Loucy (cell line): ENCODE measurements around the gene OLFML1.

Experiments
- H2AFZ ChIP-seq: fragments of 200-600 bp; sonication (generic); 2 replicates; pipeline ENCODE4 v1.6.0; 2016; ENCODE audit warnings: antibody characterized with exemption, mild to moderate bottlenecking, low read length, moderate library complexity
- H3F3A ChIP-seq: fragments of 200-600 bp; 2 replicates; pipeline ENCODE4 v1.6.0; 2016; ENCODE audit warnings: antibody characterized with exemption, low read depth, mild to moderate bottlenecking
- H3K27me3 ChIP-seq: fragments of 200-600 bp; sonication (generic); 2 replicates; pipeline ENCODE4 v1.6.1; 2014; ENCODE audit warnings: low read length, mild to moderate bottlenecking; ENCODE audit not compliant: insufficient read depth, poor library complexity, severe bottlenecking
- H3K36me3 ChIP-seq: fragments of 200-600 bp; sonication (generic); 2 replicates; pipeline ENCODE4 v1.6.1; 2016; ENCODE audit warnings: low read length; ENCODE audit not compliant: insufficient read depth
- H3K4me1 ChIP-seq: fragments of 200-600 bp; sonication (generic); 2 replicates; pipeline ENCODE4 v1.5.1; 2014; ENCODE audit warnings: low read length, mild to moderate bottlenecking; ENCODE audit not compliant: insufficient read depth, poor library complexity, severe bottlenecking
- H3K4me2 ChIP-seq: fragments of 200-600 bp; sonication (generic); 2 replicates; pipeline ENCODE4 v1.6.0; 2014; ENCODE audit warnings: antibody characterized with exemption, low read length, low read depth, mild to moderate bottlenecking; ENCODE audit not compliant: poor library complexity, severe bottlenecking
- H3K4me3 ChIP-seq: fragments of 200-600 bp; sonication (generic); 2 replicates; pipeline ENCODE4 v1.5.1; 2014; ENCODE audit warnings: low read length, mild to moderate bottlenecking, mixed read lengths; ENCODE audit not compliant: poor library complexity, severe bottlenecking
- H3K79me2 ChIP-seq: fragments of 200-600 bp; sonication (generic); 2 replicates; pipeline ENCODE4 v1.6.1; 2014; ENCODE audit warnings: low read length; ENCODE audit not compliant: insufficient read depth
- H3K9ac ChIP-seq: fragments of 200-600 bp; sonication (generic); 2 replicates; pipeline ENCODE4 v1.6.0; 2014; ENCODE audit warnings: mild to moderate bottlenecking, low read depth, low read length, moderate library complexity; ENCODE audit not compliant: poor library complexity, severe bottlenecking
- H3K9me2 ChIP-seq: fragments of 200-600 bp; sonication (generic); replicated peaks from 2 replicates; pipeline ENCODE4 v1.6.1; 2016; ENCODE audit warnings: low read depth, low read length, mixed read lengths
- H3K9me3 ChIP-seq: fragments of 200-600 bp; sonication (generic); 2 replicates; pipeline ENCODE4 v1.6.1; 2014; ENCODE audit warnings: mild to moderate bottlenecking, antibody characterized with exemption, low read length, low read depth; ENCODE audit not compliant: insufficient read depth
- H4K20me1 ChIP-seq: fragments of 200-600 bp; sonication (generic); 2 replicates; pipeline ENCODE4 v1.6.0; 2014; ENCODE audit warnings: antibody characterized with exemption, low read length, mild to moderate bottlenecking; ENCODE audit not compliant: insufficient read depth, poor library complexity, severe bottlenecking
- EZH2phosphoT487 ChIP-seq: fragments of 200-600 bp; IDR thresholded peaks from 2 replicates; pipeline ENCODE4 v1.6.1; 2018; ENCODE audit warnings: antibody characterized with exemption, mild to moderate bottlenecking, moderate library complexity, borderline replicate concordance
- TF ChIP-seq, protein P1 (sequence below): fragments of 200-600 bp; sonication (generic); conservative IDR thresholded peaks from 2 replicates; pipeline ENCODE4 v1.5.1; 2014; ENCODE audit warnings: mild to moderate bottlenecking, antibody characterized with exemption, low read length

The OLFML1 gene

DNA sequence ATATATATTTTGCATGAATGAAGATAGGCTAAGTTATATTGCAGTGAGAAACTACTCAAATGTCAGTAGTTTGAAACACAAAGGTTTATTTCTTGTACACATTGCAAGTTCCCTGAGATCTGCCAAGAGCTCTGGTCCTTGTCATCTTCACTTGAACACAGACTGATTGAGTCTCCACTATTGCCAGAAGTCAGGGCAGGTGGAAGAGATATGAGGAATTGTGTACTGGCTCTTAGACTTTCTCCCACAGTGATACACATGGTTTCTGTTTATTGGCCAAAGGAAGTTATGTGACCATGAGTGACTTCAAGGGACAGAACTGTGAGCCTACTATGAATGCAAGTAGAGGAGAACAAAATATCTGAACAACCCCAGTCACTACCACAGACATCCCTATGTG lies 72.7 kb downstream of the OLFML1 start:
- Histone ChIP-seq H3K9me2 (no peaks in the 10 kb centered on the region), H3K4me1 (no peaks in the 10 kb centered on the region), H3K27me3 (no peaks in the 10 kb centered on the region), H3K36me3 (no peaks in the 10 kb centered on the region), H3K4me2 (no peak overlapping the region), H4K20me1 (no peaks in the 10 kb centered on the region), H3K9ac (no peak overlapping the region), H3K4me3 (no peak overlapping the region), H2AFZ (no peak overlapping the region), H3K9me3 (no peaks in the 10 kb centered on the region), H3K79me2 (no peaks in the 10 kb centered on the region), H3F3A (no peaks in the 10 kb centered on the region)
- TF ChIP-seq EZH2phosphoT487, result no peak
- TF ChIP-seq, protein P1, sequence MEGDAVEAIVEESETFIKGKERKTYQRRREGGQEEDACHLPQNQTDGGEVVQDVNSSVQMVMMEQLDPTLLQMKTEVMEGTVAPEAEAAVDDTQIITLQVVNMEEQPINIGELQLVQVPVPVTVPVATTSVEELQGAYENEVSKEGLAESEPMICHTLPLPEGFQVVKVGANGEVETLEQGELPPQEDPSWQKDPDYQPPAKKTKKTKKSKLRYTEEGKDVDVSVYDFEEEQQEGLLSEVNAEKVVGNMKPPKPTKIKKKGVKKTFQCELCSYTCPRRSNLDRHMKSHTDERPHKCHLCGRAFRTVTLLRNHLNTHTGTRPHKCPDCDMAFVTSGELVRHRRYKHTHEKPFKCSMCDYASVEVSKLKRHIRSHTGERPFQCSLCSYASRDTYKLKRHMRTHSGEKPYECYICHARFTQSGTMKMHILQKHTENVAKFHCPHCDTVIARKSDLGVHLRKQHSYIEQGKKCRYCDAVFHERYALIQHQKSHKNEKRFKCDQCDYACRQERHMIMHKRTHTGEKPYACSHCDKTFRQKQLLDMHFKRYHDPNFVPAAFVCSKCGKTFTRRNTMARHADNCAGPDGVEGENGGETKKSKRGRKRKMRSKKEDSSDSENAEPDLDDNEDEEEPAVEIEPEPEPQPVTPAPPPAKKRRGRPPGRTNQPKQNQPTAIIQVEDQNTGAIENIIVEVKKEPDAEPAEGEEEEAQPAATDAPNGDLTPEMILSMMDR, result no peak

DNA sequence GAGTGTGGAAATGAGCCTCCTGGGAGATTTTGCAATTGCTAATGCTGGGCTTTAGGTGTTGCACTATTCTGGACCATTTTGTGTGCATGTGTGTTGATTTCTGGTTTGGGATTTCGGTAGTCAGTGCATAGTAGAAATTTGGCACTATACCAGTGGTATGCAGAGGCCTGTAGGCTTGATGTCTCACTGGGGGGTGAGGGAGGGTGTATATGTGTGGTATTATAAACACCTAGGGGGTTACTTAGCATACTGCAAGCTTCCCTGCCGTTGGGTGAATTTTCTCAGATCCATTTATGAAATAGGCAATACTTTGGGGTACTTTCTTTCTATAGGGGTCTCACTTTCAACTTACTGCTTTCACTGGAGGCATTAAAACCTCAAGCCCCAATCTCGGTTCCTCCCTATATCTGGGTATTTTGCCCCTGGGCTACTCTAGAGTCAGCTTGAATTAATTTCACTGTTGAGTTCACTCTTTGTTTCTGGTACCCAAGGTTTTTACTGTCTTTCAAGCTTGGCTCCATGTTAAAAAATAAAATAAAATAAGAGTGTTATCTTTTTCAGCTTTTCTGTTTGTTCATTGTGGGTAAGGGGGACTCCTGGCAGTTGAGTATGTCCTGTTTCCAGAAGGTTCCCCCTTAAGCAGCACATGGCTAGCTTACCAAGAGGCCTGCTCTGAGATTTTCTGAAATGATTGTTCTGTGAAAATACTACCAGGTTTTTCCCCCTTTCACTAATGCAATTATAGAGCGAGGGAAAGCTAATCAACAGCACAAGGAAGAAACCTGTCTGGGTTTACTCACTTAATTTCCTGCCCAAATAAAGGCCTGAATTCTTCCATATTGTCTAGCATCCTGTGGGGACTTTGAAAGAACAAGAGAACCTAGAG lies 74.3 kb downstream of the OLFML1 start:
- Histone ChIP-seq H3K9me2 (no peaks in the 10 kb centered on the region), H3K79me2 (no peaks in the 10 kb centered on the region), H4K20me1 (no peaks in the 10 kb centered on the region), H3K36me3 (no peaks in the 10 kb centered on the region), H3K4me3 (no peak overlapping the region), H2AFZ (no peak overlapping the region), H3K4me1 (no peaks in the 10 kb centered on the region), H3K9ac (no peak overlapping the region), H3K4me2 (no peak overlapping the region), H3F3A (no peaks in the 10 kb centered on the region), H3K9me3 (no peaks in the 10 kb centered on the region), H3K27me3 (peaks cover 4% of the 10 kb centered on the region)
- TF ChIP-seq, protein P1, result no peak
- no peak for TF ChIP-seq EZH2phosphoT487
